ENCODE data around the gene CLSTN3.

- TF ChIP-seq ZSCAN5A (tag by site-specific recombination; IDR thresholded peaks at IDR 0.05) (no peak), ZNF133 (tag by site-specific recombination; IDR thresholded peaks at IDR 0.05) (no peak), HOXA7 (CRISPR knock-in tag; IDR thresholded peaks at IDR 0.05; ENCODE audit: borderline replicate concordance) (no peak), ZNF274 (IDR thresholded peaks at IDR 0.05; ENCODE audit: low read length) (no peak), ZNF274 (tag by site-specific recombination; IDR thresholded peaks at IDR 0.05; ENCODE audit: borderline replicate concordance) (no peak), ZNF404 (tag by site-specific recombination; IDR thresholded peaks at IDR 0.05) (no peak)
- TF ChIP-seq, protein P1, sequence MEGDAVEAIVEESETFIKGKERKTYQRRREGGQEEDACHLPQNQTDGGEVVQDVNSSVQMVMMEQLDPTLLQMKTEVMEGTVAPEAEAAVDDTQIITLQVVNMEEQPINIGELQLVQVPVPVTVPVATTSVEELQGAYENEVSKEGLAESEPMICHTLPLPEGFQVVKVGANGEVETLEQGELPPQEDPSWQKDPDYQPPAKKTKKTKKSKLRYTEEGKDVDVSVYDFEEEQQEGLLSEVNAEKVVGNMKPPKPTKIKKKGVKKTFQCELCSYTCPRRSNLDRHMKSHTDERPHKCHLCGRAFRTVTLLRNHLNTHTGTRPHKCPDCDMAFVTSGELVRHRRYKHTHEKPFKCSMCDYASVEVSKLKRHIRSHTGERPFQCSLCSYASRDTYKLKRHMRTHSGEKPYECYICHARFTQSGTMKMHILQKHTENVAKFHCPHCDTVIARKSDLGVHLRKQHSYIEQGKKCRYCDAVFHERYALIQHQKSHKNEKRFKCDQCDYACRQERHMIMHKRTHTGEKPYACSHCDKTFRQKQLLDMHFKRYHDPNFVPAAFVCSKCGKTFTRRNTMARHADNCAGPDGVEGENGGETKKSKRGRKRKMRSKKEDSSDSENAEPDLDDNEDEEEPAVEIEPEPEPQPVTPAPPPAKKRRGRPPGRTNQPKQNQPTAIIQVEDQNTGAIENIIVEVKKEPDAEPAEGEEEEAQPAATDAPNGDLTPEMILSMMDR (tag by site-specific recombination; IDR thresholded peaks at IDR 0.05): no peak
Measured at GRCh38 chr12:7114851-7115250, 15.3 kb upstream of the CLSTN3 start.

Measured in HEK293 (cell line).